ENCODE results near the gene CDKL2.
"Not testable (repeated sequence)": the region's sequence is repeated elsewhere in the genome, so short reads cannot be mapped to it uniquely, and the experiment has no call there.

CDKL2 gene

DNA sequence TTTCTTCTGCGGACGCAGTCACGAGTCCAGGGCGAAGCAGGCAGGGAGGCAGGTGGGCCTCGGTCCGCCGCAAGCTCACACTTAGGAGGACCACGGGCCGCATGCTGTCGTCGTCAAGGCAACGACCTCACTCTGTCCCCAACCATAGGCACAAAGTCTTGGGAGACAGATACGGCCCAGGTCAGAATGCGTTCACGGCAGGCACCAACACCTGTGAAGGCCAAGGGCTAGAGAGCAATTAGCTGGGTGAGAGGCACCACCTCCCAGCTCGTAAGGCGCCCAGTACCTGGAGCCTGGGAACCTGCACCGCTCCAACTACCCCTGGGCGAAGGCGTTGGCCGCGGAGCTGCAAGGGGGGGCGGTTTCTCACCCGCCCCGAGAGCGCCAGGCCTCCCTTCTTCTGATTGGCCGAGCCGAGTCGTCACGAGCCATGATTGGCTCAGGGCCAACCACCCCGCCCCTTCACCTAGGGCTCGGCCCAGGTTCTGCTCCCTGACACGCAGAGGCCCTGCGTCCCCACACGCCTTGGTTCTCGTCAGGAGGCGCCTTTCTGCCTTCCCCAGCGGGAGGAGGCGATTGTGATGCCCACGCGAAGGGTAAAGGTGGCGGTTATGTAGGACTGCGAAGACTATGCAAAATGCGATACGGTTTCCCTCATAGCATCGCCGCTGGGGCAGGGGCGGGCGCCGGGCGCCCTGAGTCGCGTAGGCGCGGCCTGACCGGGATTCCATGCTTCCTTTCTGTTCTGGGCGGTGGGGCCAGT is at the start of gene CDKL2:
CDKL2 (minus strand) TSS at position 355 of the 763 bp plus-strand sequence. CDS start 4,540 bp downstream, outside the sequence.
- DNase-seq: peak; percentile 91 to 94

DNA sequence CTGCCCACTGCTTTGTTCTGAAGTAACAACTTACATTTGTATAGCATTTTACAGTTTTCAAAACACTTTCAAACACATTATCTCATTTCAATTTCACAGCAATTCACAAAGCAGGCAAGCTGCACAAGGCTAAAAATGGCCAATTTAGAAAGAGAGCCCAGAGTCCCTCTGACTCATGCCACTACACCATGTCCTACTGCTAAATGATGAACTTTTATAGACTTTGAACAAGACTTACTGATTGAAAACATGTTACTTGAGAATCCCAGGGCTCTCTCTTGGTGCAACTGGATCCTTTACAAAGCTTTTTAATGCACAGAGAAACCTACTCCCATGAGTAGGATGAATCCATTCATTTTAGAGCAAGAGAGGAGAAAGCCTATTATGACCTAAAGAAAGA is 48.6 kb upstream of the CDKL2 start:
- no peak for DNase-seq

DNA sequence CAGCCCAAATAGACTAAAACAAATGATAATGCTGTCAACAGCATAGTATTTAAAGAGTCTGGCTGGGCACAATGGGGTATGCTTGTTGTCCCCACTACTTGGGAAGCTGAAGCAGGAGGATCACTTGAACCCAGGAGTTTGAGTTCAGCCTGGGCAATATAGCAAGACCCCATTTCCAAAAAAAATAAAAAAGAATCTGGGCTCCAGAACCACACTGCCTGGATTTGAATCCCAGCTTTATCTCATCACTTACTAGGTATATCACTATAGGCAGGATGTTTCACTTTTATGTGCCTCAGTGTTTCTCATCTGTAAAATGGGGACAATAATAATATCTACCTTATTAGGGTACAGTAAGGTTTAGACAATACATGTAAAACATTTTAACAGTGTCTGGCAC is 48.1 kb upstream of the CDKL2 start:
- no peak for DNase-seq

DNA sequence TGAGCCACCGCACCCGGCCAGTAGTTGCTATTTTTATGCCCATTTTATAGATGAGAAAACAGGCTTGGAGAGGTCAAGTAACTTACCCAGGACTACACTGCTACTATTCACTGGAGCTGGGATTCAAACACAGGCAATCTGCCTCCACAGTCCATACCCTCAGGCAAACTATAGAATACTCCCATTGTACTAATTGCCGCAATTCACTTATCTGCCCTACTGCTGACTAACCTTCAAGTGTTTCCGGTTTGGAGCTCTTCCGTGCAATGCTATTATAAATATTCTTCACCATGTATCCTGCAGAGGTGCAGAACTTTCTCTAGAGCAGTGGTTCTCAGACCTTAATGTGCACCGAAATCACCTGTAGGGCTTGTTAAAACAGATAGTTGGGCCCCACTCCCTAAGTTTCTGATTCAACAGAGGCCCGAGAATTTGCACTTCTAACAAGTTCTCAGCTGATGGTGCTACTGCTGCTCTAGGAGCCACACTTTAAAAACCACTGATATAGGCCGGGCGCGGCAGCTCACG is 44.7 kb upstream of the CDKL2 start:
- DNase-seq: no peak

DNA sequence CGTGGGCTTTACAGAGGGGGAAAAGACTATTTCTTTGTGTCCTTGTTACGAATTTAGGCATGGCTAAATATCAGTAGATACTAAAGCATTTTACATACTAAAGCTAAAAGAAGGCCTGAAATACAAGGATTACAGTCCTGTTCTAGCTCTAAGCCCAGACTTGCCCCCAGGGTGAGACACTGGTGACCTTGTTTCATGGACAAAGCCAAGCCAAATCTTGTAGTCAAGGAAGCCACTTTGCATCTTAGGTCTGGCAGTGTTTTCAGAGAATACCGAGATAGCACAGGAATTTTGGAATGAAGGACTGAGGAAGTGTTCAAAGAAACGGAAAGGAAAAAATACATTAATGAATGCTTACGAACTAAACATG is 43.6 kb upstream of the CDKL2 start:
- DNase-seq: no peak

DNA sequence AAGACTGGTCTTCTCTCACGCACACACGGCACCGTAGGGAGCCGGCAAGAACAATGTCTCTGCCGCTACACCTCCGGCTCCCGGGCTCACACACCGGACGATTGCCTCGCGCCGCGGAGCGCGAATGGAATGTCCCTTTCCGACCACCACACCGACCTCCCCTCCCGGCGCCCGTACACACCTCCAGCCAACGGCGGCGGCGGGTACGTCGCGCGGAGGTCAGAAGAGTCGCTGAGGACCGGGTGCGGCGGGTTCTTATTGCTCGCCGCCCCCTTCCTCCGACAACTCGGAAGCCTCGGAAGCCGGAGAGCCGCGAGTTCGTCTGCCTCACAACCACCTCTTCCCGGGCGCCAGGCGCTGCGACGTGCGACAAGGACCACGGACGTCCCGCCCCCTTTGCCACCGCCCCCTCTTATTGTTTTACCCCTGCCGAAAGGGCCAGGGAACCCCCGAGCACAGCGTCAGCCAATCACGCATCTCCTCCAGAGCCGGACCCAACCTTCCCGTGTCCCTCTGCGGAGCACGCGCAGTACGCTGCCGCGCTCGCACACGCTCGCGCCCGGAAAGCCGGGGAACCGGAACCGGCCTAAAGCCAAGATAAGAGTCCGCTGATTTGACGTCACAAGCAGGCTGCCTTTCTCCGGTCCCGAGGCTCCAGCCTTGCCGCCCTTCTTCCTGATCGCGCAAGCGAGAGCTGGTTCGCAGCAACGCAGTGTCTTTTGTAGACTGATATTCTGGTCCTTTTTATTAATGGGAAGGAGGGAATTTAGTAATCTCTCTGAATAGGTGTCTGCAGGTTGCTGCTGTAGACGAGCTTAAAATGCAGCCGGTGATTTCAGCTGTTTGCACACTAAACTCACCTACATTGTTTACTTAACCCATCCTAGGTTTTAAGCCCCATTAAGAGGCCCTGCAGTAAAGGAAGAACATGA is 43.0 kb upstream of the CDKL2 start, which contains the start of gene G3BP2:
G3BP2 (minus strand) TSS at position 385 of the 932 bp plus-strand sequence. CDS start 11,386 bp downstream, outside the sequence.
- peak; percentile 99 for DNase-seq

DNA sequence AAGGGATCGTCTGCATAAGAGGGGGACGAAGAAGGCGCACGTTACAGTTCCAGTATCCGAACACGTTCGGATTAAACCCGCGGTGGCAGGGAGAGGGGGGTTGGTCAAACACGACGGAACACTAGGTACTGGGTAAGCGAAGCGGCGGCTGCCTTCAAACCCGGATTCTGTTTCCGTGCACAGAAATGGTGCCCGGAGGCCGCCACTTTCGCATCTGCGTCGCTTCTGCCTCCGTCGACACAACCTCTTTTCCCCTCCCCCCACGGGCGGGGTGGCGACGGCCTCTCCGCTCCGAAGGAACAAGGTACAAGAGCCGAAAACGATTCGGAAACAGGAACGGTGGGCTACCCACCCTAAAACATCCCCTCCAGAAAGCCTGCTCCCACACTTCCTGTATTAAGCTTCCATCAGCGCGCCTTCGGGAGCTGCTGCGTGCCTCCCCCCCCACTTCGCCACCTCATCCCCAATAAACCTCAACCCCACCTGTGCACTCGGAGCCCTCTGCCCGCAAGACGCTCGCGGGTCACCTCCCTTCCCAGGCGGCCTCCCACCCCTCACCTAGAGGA is 42.2 kb upstream of the CDKL2 start:
- DNase-seq: peak; percentile 81 to 82

DNA sequence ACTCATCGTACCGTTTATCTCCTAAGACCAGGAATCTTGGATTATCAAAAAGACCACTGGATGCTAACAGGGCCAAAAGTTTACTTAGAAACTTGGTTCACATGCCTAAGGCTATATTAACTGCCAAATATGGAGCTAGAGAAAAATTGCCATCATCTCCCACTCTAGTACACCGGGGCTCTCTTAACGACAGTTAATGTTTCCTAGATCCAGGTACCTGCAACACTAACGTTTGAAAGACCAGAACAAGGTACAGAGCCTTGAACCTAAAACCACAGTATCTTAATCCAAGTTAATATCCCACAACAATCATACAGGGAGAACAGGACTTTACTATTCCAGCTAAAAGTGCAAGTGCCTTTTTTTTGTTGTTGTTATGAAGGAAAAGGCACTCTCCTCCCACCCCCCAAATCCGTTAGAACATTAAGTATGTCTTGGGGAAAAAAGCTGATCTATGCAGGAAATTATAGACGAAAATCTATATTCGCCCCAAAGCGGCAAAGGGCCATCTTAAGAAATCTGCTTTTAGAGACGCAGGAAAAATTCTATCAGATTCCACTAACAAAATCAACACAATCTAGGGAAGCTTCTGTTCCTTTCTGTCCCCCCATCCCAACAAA is 41.6 kb upstream of the CDKL2 start:
- DNase-seq: no peak

DNA sequence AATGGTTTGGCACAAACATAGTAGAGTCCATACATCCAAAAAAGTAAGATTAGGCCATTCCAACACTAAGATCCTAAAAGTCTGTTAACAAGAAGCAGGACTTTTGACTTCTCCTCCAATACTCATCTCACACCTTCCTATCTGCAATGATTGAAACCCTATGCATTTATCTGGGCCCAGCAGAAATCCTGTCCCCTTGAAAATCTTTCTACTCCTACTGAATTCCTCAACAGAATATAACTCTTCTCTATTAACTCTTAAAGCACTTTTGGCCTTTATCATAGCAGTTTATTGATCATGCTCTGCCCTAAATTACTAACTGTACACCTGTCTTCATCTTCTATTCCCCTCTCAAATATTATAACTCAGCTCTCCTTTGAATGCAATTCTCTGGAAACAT is 38.3 kb upstream of the CDKL2 start:
- DNase-seq: no peak

DNA sequence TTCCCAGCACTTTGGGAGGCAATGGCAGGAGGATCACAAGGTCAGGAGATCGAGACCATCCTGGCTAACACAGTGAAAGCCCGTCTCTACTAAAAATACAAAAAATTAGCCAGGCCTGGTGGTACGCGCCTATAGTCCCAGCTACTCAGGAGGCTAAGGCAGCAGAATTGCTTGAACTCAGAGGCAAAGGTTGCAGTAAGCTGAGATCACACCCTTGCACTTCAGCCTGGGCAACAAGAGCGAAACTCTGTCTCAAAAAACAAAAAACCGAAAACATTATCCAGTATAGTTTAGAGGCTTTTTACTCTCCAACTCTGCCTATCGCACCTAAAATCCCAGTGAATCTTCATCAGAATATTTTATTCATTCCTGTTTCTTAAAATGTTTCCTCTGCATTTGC is 37.3 kb upstream of the CDKL2 start:
- DNase-seq: not testable (repeated sequence)

DNA sequence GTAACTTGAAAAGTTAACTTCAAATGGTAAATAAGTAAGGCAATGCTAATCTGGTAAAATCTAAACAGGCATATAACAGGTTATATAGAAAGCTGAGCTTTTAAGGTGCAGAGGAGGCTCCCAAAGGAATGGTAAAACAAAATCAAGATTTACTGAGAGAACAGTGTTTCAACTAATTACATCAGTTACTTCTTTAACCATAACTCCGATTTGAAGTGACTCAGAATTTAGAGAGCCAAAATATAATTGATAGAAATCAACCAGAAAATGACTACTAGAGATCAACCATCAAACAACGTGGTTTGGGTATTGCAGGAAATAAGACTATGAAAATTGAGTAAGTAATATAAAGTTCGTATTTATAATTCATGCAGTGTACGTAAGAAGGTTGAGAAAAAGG is 36.0 kb upstream of the CDKL2 start:
- DNase-seq: no peak

DNA sequence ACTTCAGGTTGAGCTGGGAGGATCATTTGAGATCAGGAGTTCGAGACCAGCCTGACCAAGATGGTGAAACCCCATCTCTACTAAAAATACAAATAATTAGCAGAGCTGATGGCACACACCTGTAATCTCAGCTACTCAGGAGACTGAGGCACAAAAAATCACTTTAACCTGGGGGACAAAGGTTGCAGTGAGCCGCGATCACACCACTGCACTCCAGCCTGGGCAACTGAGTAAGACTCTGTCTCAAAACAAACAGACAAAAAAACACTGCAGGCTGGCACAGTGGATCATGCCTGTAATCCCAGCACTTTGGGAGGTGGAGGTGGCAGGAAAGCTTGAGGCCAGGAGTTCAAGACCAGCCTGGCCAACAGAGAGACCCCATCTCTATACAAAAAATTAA is 34.3 kb upstream of the CDKL2 start:
- DNase-seq: not testable (repeated sequence)

DNA sequence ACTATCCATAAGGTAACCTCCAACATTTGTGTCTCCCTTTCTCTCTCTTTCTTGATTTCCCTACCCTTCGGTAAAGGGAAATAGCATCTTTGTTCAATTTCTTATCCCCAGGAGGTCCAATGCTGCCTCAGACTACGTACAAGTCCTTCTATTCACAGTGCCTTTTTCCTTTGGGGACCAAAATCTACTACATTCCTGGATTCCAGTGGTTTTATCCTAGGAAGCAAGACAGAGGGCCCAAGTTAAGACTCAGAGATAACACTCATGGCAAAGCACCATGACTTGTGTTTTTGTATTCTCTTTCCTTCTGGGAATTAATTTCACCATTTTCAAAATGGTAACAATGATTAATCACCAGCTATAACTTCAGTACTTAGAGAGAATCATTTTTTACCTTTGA is 32.3 kb upstream of the CDKL2 start:
- no peak for DNase-seq

DNA sequence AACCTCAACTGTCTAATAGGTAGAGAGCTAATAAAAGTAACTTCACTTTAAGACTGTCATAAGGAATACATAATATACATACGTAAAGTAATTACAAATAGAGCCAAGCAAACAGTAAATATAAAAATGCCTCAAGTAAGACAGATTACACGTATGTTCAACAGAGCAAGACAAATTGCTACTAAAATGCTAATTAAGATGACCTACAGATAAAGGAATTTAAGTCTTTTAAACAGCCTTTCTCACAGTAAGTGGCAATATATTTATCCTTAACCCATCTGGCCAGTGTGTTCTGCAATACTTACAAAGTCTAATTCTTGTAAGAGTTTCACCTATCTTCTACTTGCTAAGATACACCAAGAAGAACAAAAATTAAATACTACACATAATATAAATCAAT is 30.2 kb upstream of the CDKL2 start:
- no peak for DNase-seq

DNA sequence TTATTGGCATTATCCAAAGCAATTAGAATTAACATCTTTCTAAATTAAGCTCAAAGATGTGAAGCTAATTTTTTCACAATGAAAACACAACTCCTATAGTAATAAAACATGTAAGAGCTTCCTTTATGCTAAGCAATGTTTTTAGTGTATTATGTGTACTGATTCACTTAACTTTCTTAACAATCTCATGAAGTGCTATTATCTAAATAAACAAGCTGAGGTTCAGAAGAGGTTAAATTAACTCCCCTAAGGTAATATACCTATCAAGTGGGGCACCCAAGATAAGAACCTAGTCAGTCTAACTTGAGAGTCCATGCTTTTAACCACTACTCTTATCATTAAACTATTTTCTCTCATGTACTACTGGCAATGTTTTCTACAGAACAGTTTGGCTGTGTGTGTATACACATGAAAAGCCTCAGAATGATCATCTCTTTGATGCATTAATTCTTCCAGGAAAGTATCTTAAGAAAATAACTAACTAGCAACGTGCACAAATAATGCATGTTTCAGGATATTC is 29.2 kb upstream of the CDKL2 start:
- DNase-seq: no peak

DNA sequence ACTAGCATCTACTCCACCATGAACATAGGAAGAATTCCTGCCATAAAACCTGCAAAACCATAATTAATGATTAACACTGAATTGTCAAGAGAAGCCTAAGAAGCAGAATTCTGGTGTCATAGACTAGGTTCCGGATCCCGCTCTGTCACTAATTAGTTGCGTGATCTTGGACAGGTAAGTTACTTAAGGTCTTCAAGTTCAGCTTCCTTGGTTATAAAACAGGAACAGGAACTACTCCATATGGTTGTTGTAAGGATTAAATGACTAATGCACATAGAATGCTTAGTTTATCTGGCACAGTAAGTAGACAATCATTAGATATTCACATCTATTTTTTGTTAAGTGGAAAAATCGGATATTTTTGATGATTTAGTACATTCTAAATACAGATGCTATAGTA is 28.5 kb upstream of the CDKL2 start:
- no peak for DNase-seq

DNA sequence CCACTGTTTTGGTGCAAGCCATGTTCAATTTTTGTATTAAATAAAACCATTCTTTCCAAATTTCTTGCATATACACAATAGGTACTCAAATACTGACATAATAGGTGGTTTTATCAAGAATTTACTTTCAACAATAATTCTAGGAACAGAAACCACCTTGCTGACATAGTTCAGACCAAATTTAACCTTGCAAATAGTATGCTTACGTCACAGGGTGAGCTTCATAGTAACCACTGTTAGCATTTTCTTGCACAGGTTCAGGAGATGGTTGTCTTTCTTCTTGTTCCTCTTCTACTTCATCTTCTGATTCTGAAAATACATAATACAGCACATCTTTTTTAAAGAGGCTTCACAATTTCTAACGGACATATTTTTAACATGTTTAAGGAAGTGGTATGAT is 25.2 kb upstream of the CDKL2 start:
- DNase-seq: peak in 1 of 2 donors; percentile 57

DNA sequence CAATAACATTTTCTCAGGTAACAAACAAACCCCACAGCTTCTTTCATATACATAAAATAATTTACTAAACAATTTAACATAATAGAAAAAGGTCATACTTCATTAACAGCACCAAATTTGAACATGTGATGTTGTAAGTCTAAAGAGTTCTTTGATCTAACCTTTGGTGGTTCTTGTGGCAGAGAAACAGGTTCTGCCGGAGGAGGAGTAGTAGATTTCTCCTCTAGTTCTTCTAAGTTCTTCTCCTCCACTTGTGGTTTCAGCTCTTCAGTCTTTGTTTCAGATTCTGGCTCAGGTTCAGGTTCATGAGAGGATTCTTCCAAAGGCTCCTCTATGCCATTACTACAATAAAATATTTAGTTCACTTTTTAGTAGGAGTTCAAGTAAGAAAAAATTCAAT is 24.6 kb upstream of the CDKL2 start:
- peak in 1 of 2 donors; percentile 48 for DNase-seq

DNA sequence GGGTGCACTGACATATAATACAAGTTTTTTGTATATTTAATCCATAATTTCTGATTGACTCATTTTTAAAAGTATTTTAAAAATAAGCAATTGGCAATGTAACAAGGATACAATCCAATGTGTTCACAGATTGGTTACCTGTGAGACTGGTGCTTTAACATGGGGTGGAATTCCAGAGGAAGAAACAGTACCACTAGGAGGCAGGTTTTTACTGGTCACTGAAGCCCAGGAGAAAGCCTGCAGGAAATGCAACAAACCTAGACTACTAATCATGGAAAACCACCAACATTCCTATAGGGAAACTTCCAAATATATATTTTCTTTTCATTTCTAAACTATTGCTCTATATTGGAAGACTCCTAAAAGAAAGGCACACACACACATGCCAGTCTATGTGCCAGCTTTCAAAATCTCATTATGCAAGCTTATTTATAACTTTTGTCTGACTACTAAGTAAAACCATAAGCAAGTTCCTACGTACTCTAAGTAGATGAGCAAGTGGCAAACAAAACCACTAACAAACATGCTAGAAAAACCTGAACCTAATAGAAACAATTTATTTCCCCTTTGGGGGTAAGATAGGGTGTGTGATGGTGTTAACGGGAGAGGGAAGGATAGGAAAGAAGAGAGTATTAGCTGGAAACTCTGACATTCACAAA is 23.6 kb upstream of the CDKL2 start:
- no peak for DNase-seq

DNA sequence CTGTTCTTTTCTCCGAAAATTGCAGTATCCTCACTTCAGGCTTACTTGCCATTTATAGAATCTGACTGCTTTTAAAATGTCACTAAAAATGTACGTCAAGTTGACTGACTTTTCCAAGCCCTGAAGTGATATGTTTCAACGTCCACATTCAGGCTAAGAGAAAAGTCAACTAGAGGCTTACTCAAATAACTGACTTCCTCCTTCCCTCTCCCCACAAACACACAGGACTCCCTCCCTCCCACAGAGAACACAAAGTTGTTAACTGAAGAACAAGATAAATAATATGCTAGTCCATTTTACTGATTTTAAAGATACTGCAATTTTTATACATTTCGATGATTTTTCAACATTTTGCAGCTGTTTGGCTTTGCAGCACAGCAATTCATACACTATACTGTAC is 13.8 kb upstream of the CDKL2 start:
- no peak for DNase-seq

DNA sequence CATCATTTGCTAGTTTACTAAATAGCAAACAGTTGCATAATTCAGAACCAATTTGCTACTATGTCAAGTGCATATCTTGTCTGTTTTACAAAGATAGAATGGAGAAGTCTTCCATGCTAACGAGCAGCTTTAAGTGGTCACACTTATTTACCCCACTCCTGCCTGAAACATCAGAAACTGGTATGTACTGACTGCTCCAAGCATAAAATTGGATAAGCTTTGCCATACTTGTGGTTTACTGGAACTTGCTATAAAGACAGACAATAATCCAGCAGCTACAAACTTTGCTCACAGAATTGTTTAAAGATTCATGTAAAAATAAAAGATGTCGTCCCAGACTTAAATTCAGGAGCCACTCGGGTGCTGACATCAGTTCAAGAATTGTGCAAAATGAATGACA is 13.3 kb upstream of the CDKL2 start:
- DNase-seq: no peak

DNA sequence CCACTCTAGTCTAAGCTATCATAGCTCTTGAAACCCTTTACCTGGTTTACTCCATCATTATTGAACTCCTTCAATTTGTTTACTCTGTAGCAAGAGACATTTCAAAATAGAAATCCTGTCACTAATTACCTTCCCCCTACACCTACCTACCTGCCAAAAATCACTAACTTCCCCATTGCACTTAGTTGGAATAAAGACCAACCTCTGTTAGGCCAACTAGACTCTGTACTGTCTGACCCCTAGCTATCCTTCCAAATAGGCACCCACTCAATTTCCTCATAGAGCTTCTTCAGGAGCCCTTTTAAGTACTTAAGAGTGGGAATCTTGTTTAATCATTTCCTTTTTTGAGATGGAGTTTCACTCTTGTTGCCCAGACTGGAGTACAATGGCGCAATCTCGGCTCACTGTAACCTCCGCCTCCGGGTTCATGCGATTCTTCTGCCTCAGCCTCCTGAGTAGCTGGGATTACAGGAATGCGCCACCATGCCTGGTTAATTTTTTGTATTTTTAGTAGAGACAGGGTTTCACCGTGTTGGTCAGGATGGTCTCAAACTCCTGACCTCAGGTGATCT is 8.9 kb upstream of the CDKL2 start:
- DNase-seq: no peak
